AG09309 (cell line): ENCODE results near the gene BRD3.
A peak's percentile ranks its signal among the peaks of the same experiment; 100 is the strongest.

Source experiments
- DNase-seq: peaks from one replicate; pipeline ENCODE4 v3.0.0-alpha.2; 2010; ENCODE audit warnings: low read depth
- H3K4me3 ChIP-seq: 2 replicates; pipeline ENCODE4 v1.5.1; 2011; ENCODE audit warnings: mild to moderate bottlenecking, low read depth, low read length, moderate library complexity; ENCODE audit not compliant: control insufficient read depth
- CTCF ChIP-seq: IDR thresholded peaks from 2 replicates; pipeline ENCODE4 v1.5.1; 2011; ENCODE audit warnings: mild to moderate bottlenecking, low read depth, low read length, inconsistent platforms; ENCODE audit not compliant: insufficient read depth, control insufficient read depth; ENCODE audit errors: missing control alignments

BRD3 gene

GRCh38 chr9:134066526-134066912, 1.3 kb downstream of the BRD3 start:
- H3K4me3 ChIP-seq = peak overlapping the region; percentile 63
- no peak for DNase-seq
- no peak for TF ChIP-seq CTCF

- H3K4me3 ChIP-seq = peak overlapping the region; percentile 63
- TF ChIP-seq CTCF = no peak
- DNase-seq = peak; percentile 23
These were observed 2.0 kb downstream of the BRD3 start for GRCh38 chr9:134065612-134066419.

- no peak overlapping the region for H3K4me3 ChIP-seq
- no peak for DNase-seq
- TF ChIP-seq CTCF = no peak
These were observed 3.1 kb downstream of the BRD3 start for GRCh38 chr9:134064711-134065110.

GRCh38 chr9:134063571-134064450, 4.0 kb downstream of the BRD3 start:
- no peak for TF ChIP-seq CTCF
- no peak overlapping the region for H3K4me3 ChIP-seq
- DNase-seq = no peak

GRCh38 chr9:134063088-134063570, 4.7 kb downstream of the BRD3 start:
- no peak overlapping the region for H3K4me3 ChIP-seq
- DNase-seq = no peak
- no peak for TF ChIP-seq CTCF

GRCh38 chr9:134062461-134063087, 5.3 kb downstream of the BRD3 start:
- DNase-seq = no peak
- no peak overlapping the region for H3K4me3 ChIP-seq
- no peak for TF ChIP-seq CTCF
